ENCODE data around the gene PHC2.
A peak's percentile ranks its signal among the peaks of the same experiment; 100 is the strongest.

Gene PHC2

GRCh38 chr1:33464552-33464951 is 33.7 kb upstream of the PHC2 start:
- no peak for DNase-seq (ENCODE audit: low read depth)
- no peak for TF ChIP-seq CTCF (IDR thresholded peaks at IDR 0.05; ENCODE audit: insufficient read depth, low read depth, low read length, missing control alignments)
- H3K4me3 ChIP-seq (ENCODE audit: low read length), result no peak overlapping the region

GRCh38 chr1:33462405-33463164 is 31.7 kb upstream of the PHC2 start:
- no peak for TF ChIP-seq CTCF (IDR thresholded peaks at IDR 0.05; ENCODE audit: insufficient read depth, low read depth, low read length, missing control alignments)
- no peak overlapping the region for H3K4me3 ChIP-seq (ENCODE audit: low read length)
- no peak for DNase-seq (ENCODE audit: low read depth)

- no peak for DNase-seq (ENCODE audit: low read depth)
- TF ChIP-seq CTCF (IDR thresholded peaks at IDR 0.05; ENCODE audit: insufficient read depth, low read depth, low read length, missing control alignments), result no peak
- no peak overlapping the region for H3K4me3 ChIP-seq (ENCODE audit: low read length)
Observed at GRCh38 chr1:33460947-33461629, 30.2 kb upstream of the PHC2 start.

GRCh38 chr1:33460144-33460543 is 29.2 kb upstream of the PHC2 start:
- TF ChIP-seq CTCF (IDR thresholded peaks at IDR 0.05; ENCODE audit: insufficient read depth, low read depth, low read length, missing control alignments), result no peak
- DNase-seq (ENCODE audit: low read depth), result peak; percentile 81
- no peak overlapping the region for H3K4me3 ChIP-seq (ENCODE audit: low read length)

- DNase-seq (ENCODE audit: low read depth), result peak; percentile 52
- TF ChIP-seq CTCF (IDR thresholded peaks at IDR 0.05; ENCODE audit: insufficient read depth, low read depth, low read length, missing control alignments), result no peak
- no peak overlapping the region for H3K4me3 ChIP-seq (ENCODE audit: low read length)
Observed at GRCh38 chr1:33459691-33460090, 28.8 kb upstream of the PHC2 start.

- no peak for TF ChIP-seq CTCF (IDR thresholded peaks at IDR 0.05; ENCODE audit: insufficient read depth, low read depth, low read length, missing control alignments)
- no peak for DNase-seq (ENCODE audit: low read depth)
- no peak overlapping the region for H3K4me3 ChIP-seq (ENCODE audit: low read length)
Observed at GRCh38 chr1:33456502-33456886, 25.6 kb upstream of the PHC2 start.

Data from epithelial cell of esophagus (primary cell).